GM19238 (cell line): Measurements from ENCODE around the gene GFRA1.

Experiments
- DNase-seq: peaks from one replicate; pipeline ENCODE4 v3.0.0; 2011; ENCODE audit warnings: low spot score; ENCODE audit not compliant: insufficient read length

Gene GFRA1

GRCh38 chr10:116163333-116164131 is 109.5 kb downstream of the GFRA1 start:
- no peak for DNase-seq

GRCh38 chr10:116162851-116163250 is 110.2 kb downstream of the GFRA1 start:
- no peak for DNase-seq

GRCh38 chr10:116160271-116160670 is 112.7 kb downstream of the GFRA1 start:
- no peak for DNase-seq

- no peak for DNase-seq
These were observed 113.8 kb downstream of the GFRA1 start for GRCh38 chr10:116159197-116159596.

GRCh38 chr10:116158036-116158435 is 115.0 kb downstream of the GFRA1 start:
- no peak for DNase-seq

- no peak for DNase-seq
These were observed 115.5 kb downstream of the GFRA1 start for GRCh38 chr10:116157485-116157884.

GRCh38 chr10:116156819-116157218 is 116.2 kb downstream of the GFRA1 start:
- no peak for DNase-seq

GRCh38 chr10:116155191-116155590 is 117.8 kb downstream of the GFRA1 start:
- no peak for DNase-seq

- no peak for DNase-seq
These were observed 118.4 kb downstream of the GFRA1 start for GRCh38 chr10:116154651-116155050.

- no peak for DNase-seq
These were observed 121.9 kb downstream of the GFRA1 start for GRCh38 chr10:116151076-116151475.

- no peak for DNase-seq
These were observed 122.4 kb downstream of the GFRA1 start for GRCh38 chr10:116150606-116151005.

- no peak for DNase-seq
These were observed 125.7 kb downstream of the GFRA1 start for GRCh38 chr10:116147147-116147905.

GRCh38 chr10:116146372-116147140 is 126.5 kb downstream of the GFRA1 start:
- no peak for DNase-seq

GRCh38 chr10:116143673-116144222 is 129.3 kb downstream of the GFRA1 start:
- no peak for DNase-seq

- DNase-seq = no peak
These were observed 131.2 kb downstream of the GFRA1 start for GRCh38 chr10:116141855-116142254.

- DNase-seq = no peak
These were observed 131.8 kb downstream of the GFRA1 start for GRCh38 chr10:116141246-116141645.

- DNase-seq = no peak
These were observed 133.1 kb downstream of the GFRA1 start for GRCh38 chr10:116139886-116140285.

- no peak for DNase-seq
These were observed 134.1 kb downstream of the GFRA1 start for GRCh38 chr10:116138897-116139296.

GRCh38 chr10:116136261-116136660 is 136.7 kb downstream of the GFRA1 start:
- no peak for DNase-seq

- DNase-seq = no peak
These were observed 138.7 kb downstream of the GFRA1 start for GRCh38 chr10:116134322-116134721.

GRCh38 chr10:116133634-116134033 is 139.4 kb downstream of the GFRA1 start:
- DNase-seq = no peak
